HG03378 (cell line): Measurements from ENCODE around the gene SSX4B.
"Not testable (repeated sequence)": the region's sequence is repeated elsewhere in the genome, so short reads cannot be mapped to it uniquely, and the experiment has no call there.

ENCODE experiments used
- ATAC-seq: cut with Tn5 transposase; IDR thresholded peaks from one replicate; pipeline ENCODE4 v1.9.1; 2021; ENCODE audit warnings: mild to moderate bottlenecking, moderate library complexity; ENCODE audit not compliant: unreplicated experiment

Gene SSX4B, protein sequence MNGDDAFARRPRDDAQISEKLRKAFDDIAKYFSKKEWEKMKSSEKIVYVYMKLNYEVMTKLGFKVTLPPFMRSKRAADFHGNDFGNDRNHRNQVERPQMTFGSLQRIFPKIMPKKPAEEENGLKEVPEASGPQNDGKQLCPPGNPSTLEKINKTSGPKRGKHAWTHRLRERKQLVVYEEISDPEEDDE

DNA sequence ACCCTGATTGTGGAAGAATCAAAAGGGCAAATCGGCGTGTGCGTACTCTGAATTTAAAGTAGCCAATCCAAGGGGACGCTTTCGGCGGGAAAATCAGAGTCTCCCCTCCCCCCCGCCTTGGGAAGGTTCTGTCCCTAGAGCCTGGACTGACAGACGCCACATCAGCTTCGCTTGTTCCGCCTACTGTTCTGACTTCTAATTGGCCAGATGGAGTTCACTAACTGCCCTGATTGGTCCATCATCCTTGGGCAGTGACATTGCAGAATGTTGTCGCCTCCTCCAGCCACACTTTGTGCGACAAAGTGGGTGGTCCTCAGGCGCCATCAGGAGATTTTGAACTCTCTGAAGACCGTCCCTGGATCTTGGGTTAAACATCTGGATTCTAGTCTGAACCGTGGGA, at the start of gene SSX4B:
TSS of gene SSX4B (minus strand) at position 101 of the 400 bp plus-strand sequence. CDS start 588 bp downstream, outside the sequence.
- ATAC-seq: not testable (repeated sequence)

GRCh38 chrX:48460606-48461005, 48.8 kb upstream of the SSX4B start:
- no peak for ATAC-seq

DNA sequence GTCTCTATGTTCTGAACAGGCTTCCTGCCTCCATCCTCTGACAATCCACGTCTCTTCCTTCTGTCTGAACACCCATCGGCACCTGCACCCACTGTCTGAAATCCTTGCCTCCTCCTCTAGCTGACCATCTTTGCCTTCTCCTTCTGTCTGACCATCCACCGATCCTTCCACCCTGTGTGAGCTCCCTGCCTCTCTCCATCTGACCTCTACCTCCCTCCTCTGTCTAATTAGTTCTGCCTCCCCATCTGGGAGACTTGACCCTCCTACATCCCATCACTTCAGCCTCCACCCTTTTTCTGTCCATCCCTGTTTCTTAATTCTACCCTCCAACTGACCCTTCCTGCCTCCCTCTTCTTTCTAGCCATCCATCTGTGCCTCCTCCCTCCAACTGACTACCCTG, 48.3 kb upstream of the SSX4B start:
- ATAC-seq: no peak

DNA sequence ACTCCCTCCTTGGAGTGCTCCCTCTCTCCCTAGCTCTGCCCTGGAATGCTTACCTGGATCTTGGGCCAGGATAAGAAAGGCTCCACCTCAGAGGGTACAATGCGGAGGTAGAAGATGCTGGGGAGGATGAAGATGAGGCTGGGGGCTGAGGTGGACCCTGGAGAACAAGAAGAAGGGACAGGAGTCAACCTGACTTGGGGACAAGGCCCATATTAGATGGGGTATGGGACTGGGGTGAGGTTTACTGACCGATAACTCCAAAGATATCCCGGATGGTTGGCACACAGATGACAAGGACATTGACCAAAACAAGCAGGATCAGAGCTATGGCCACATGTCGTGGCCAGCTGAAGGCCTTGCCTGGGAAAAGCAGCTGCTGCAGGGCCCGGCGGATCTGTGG, 47.7 kb upstream of the SSX4B start:
- ATAC-seq: no peak

GRCh38 chrX:48458711-48459110, 47.0 kb upstream of the SSX4B start:
- no peak for ATAC-seq

DNA sequence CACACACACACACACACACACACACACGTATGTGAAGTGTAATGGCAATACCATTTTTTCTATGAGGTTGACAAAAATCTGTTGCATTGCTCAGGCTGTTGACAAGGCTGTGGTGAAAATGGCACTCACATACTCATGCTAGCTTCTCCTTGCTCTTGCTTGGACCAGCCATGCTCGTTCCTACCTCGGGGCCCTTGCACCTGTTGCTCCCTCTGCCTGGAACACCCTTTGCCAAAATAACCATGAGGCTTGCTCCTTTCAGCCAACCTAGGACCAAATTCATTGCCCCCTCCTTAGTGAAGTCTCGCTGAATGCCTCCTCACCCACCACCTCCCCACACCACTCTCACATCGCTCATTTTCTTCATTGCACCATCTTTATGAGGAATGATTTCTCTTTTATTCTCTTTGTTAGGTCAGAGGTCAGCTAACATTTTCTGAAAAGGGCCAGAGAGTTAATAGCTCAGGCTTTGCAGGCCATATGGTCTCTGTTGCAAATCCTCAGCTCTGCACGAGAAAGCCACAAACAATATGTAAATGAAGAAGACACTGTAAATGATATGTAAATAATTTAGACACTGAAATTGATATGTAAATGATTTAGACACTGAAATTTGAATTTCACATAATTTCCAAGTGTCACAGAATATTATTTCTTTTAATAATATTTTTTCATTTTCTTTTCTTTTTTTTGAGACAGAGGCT, 45.0 kb upstream of the SSX4B start:
- ATAC-seq: no peak

GRCh38 chrX:48451708-48452107, 39.9 kb upstream of the SSX4B start:
- no peak for ATAC-seq

DNA sequence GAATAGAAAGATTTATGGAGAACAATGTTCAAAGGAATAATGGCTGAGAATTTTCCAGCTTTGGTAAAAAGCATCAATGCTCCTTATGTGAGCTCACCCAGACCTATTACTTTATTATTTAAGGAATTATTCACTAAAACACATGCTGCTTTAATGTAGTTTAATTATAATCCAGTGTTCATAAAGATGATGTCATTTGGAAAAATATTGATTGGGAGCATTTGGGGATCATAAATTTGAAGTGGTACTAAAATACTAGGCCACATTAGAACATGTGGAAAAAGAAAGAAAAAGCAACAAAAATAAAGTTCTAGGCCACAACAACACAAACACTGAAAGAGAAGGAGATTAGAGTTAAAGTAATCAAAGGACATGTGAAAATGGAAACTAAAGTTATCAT, 38.3 kb upstream of the SSX4B start:
- no peak for ATAC-seq

- ATAC-seq: not testable (repeated sequence)
Observed at GRCh38 chrX:48447201-48447600, 35.4 kb upstream of the SSX4B start.

GRCh38 chrX:48433713-48434112, 22.0 kb upstream of the SSX4B start:
- ATAC-seq: not testable (repeated sequence)

- not testable (repeated sequence) for ATAC-seq
Observed at GRCh38 chrX:48430166-48430565, 18.4 kb upstream of the SSX4B start.

- ATAC-seq: not testable (repeated sequence)
Observed at GRCh38 chrX:48429606-48430005, 17.8 kb upstream of the SSX4B start.

GRCh38 chrX:48427027-48427716, 15.4 kb upstream of the SSX4B start:
- ATAC-seq: not testable (repeated sequence)

DNA sequence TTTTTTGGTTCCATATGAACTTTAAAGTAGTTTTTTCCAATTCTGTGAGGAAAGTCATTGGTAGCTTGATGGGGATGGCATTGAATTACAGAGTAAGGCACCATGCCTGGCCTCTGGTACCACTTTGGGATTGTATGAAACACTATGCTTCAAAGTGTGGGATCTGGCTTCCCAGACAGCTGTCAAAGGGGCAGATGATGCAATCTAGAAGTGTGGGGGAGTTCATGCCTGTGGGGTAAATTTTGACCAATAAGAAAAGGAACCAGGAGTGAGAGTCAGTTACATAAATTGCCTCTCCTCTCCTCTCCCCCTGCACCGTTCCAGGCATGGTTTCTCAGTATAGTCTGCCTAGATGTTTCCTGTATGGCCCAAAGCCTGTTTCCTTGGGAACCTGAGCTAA, 13.9 kb downstream of the SSX4B start:
- not testable (repeated sequence) for ATAC-seq

GRCh38 chrX:48396931-48397330, 14.8 kb downstream of the SSX4B start:
- ATAC-seq: not testable (repeated sequence)

DNA sequence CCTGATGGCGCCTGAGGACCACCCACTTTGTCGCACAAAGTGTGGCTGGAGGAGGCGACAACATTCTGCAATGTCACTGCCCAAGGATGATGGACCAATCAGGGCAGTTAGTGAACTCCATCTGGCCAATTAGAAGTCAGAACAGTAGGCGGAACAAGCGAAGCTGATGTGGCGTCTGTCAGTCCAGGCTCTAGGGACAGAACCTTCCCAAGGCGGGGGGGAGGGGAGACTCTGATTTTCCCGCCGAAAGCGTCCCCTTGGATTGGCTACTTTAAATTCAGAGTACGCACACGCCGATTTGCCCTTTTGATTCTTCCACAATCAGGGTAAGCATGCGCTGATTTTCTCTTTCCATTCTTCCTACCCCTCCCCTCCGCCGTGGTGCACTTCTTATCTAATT, 28.5 kb downstream of the SSX4B start, which contains the start of gene SSX4:
TSS of gene SSX4 (plus strand) at position 301 of the 400 bp plus-strand sequence. CDS start 515 bp downstream, outside the sequence.
- not testable (repeated sequence) for ATAC-seq

GRCh38 chrX:48370408-48370807, 41.4 kb downstream of the SSX4B start:
- ATAC-seq: not testable (repeated sequence)

GRCh38 chrX:48367717-48368408, 43.9 kb downstream of the SSX4B start:
- ATAC-seq: not testable (repeated sequence)

DNA sequence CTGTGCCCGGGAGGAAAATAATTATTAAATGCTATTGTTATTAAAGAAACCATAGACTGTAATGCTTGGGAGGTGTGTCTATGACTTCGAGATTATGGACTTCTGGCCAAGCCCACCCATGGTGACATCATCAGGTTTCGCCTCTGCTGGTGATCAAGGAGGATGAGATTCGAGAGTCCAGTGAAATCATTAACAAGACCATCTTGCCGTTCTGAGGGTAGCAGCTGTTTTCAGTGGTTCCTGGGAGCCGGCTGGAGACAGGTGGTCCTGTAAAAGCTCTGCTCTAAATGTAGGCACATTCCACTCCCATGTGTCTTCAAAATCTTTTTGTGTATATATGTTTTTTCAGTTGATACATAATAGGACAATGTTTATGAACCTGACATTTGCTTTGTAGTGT, 52.5 kb downstream of the SSX4B start:
- ATAC-seq: not testable (repeated sequence)

GRCh38 chrX:48357681-48358080, 54.1 kb downstream of the SSX4B start:
- no peak for ATAC-seq
